GM21723 (cell line): ENCODE data around the gene SFT2D3.

Experiments used
- ATAC-seq: cut with Tn5 transposase; IDR thresholded peaks from one replicate; pipeline ENCODE4 v1.9.1; 2021; ENCODE audit warnings: mild to moderate bottlenecking, moderate library complexity; ENCODE audit not compliant: unreplicated experiment

The SFT2D3 gene

DNA sequence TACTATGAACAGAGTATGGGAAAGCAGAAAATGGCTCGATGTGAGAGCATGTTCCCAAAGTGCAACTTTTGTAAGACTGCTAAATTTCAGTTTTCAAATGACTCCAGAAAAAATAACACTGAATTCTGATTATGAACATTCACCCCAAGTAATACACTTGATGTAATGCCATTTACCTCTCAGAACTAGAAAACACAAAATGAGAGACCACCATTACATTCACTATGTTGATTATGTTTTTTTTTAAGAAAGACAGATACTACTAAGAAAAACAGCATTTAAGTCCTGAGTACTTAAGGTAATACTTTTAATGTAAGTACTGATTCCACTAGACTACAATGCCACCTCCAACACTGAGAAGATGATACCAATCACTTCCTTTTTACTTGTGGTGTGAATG lies 38.5 kb downstream of the SFT2D3 start:
- no peak for ATAC-seq

DNA sequence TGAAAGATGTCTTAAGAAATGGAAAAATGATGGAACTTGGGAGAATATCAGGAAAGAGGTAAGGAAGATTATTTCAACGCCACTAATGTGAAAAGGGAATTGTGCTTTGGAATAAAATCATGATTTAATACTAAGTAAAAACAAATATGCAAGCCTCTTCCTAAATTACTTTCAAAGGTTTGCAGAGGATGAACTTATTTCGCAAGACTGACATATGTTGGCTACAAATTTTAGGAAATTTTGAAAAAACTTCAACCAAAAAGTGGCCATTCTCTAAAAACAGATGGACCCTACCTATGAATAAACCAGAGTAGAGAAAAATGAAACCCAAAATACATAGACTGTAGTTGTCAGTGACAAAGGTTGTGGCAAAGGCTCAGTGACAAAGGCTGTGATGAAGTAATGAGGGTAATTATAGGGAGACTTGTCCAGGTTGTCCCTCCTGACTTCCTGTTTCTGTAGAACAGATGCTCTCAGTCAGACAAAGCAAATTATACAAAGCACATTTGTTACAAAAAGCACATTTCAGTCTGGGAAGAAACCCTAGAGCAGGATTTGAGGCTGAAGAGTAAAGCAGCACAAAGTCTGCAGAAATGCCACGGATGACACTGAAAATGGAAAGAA lies 39.5 kb downstream of the SFT2D3 start:
- no peak for ATAC-seq

GRCh38 chr2:127743477-127744026 lies 42.3 kb downstream of the SFT2D3 start:
- ATAC-seq: no peak

DNA sequence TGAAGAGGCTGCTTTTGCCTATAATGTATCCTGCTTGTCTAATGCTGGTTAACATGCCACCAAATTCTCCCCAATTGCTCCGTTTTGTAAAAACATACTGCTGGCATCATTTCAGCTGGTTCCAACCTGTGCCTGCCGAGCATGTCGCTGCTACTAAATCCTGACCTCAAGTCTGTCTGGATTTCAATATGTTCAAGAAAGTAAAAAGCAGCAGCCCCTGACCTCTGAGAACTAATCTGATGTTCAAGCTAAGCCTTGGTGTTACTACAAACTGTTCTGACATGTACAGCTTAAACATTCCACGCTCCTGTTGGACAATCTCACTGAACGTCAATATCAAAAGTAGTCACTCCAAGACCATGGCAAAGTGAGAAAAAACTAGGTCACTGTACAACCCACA lies 46.3 kb downstream of the SFT2D3 start:
- no peak for ATAC-seq

- peak; percentile 97 for ATAC-seq
Measured at GRCh38 chr2:127749537-127749936, 48.2 kb downstream of the SFT2D3 start.

- no peak for ATAC-seq
Measured at GRCh38 chr2:127753374-127753773, 52.1 kb downstream of the SFT2D3 start.

DNA sequence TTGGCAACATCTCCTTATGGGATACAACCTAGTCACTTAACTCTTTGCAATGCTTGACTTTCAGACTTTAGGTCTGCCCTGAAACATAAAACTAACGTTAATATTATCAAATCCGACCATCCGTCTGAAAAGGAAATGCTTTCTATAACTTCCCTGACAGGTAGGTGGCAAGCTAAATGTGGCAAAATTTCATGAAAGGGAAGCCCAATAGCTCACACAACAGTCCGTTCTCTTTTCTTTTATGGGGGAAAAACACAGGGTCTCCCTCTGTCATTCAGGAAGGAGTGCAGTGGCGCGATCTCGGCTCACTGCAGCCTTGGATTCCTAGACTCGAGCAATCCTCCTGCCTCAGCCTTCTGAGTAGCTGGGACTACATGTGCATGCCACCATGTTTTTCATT lies 52.9 kb downstream of the SFT2D3 start:
- ATAC-seq: no peak
